GM19099 (cell line): ENCODE measurements around the gene ADSS1.
A peak's percentile ranks its signal among the peaks of the same experiment; 100 is the strongest.

Experiments
- POLR2A ChIP-seq: IDR thresholded peaks from 3 replicates; pipeline ENCODE4 v1.6.1; 2011; ENCODE audit warnings: low read depth; ENCODE audit not compliant: insufficient read length; ENCODE audit errors: extremely low read depth

The ADSS1 gene

GRCh38 chr14:104788161-104788818 is 64.3 kb downstream of the ADSS1 start:
- no peak for TF ChIP-seq POLR2A

- no peak for TF ChIP-seq POLR2A
Measured at GRCh38 chr14:104788873-104789663, 65.0 kb downstream of the ADSS1 start.

- TF ChIP-seq POLR2A: no peak
Measured at GRCh38 chr14:104789752-104790743, 66.0 kb downstream of the ADSS1 start.

- no peak for TF ChIP-seq POLR2A
Measured at GRCh38 chr14:104791425-104791824, 67.4 kb downstream of the ADSS1 start.

- no peak for TF ChIP-seq POLR2A
Measured at GRCh38 chr14:104792101-104792884, 68.3 kb downstream of the ADSS1 start.

- no peak for TF ChIP-seq POLR2A
Measured at GRCh38 chr14:104792945-104793702, 69.1 kb downstream of the ADSS1 start.

GRCh38 chr14:104793703-104793959 is 69.6 kb downstream of the ADSS1 start:
- no peak for TF ChIP-seq POLR2A

GRCh38 chr14:104794099-104794498 is 70.1 kb downstream of the ADSS1 start:
- no peak for TF ChIP-seq POLR2A

- no peak for TF ChIP-seq POLR2A
Measured at GRCh38 chr14:104794631-104794992, 70.6 kb downstream of the ADSS1 start.

- TF ChIP-seq POLR2A: peak; percentile 27
Measured at GRCh38 chr14:104794993-104795780, 71.2 kb downstream of the ADSS1 start, which contains the start of gene AKT1. AKT1 (minus strand) TSS chr14:104795748; CDS start chr14:104792643, 3,105 bp downstream.

- peak; percentile 74 for TF ChIP-seq POLR2A
Measured at GRCh38 chr14:104795781-104796686, 72.0 kb downstream of the ADSS1 start.

GRCh38 chr14:104796687-104797081 is 72.7 kb downstream of the ADSS1 start:
- no peak for TF ChIP-seq POLR2A
